ENCODE results near the gene C1QTNF5. TPM values are rescaled to one million over a fixed set of nuclear protein-coding genes. Genes with fewer than 3 reads are reported as not detected.

The C1QTNF5 gene
- total and polyA plus RNA-seq, 7 donors: 3.2 to 12.0 (median 8.1) TPM

- Histone ChIP-seq H3K4me3 (peak overlapping the region; percentile 45), H3K4me1 (peaks cover 96% of the 10 kb centered on the region), H3K9me3 (no peaks in the 10 kb centered on the region), H3K27me3 (ENCODE audit: insufficient read depth in 3 of 3, low read length in 2 of 3) (no peaks in the 10 kb centered on the region), H3K27ac (peak overlapping the region; percentile 97), H3K36me3 (ENCODE audit: insufficient read depth in 1 of 2, low read depth in 1 of 2) (peaks cover 0 to 6% of the 10 kb centered on the region in 2 donors)
- 15 to 21% (median 16%) methylated on average over 8 of the region's 8 CpGs for WGBS, 3 donors
- DNase-seq: peak; percentile 70 to 89
- TF ChIP-seq CTCF (IDR thresholded peaks at IDR 0.05): no peak
- intact Hi-C loops (cut with DNase I): no loop called here
- peak; percentile 20 to 54 (median 50) for ATAC-seq
These were observed 29.9 kb upstream of the C1QTNF5 start for GRCh38 chr11:119370486-119371046.

GRCh38 chr11:119369132-119369925 is 28.6 kb upstream of the C1QTNF5 start:
- WGBS, 3 donors: 26 to 32% (median 28%) methylated on average over 13 of the region's 13 CpGs
- Histone ChIP-seq H3K4me3 (peak overlapping the region; percentile 11), H3K36me3 (ENCODE audit: insufficient read depth in 1 of 2, low read depth in 1 of 2) (peaks cover 0 to 6% of the 10 kb centered on the region in 2 donors), H3K27ac (peak overlapping the region; percentile 97), H3K27me3 (ENCODE audit: insufficient read depth in 3 of 3, low read length in 2 of 3) (no peaks in the 10 kb centered on the region), H3K4me1 (peaks cover 94% of the 10 kb centered on the region), H3K9me3 (no peaks in the 10 kb centered on the region)
- intact Hi-C loops (cut with DNase I): no loop called here
- ATAC-seq: peak in 1 of 4 donors; percentile 9
- no peak for TF ChIP-seq CTCF (IDR thresholded peaks at IDR 0.05)
- no peak for DNase-seq

- intact Hi-C loops (cut with DNase I): no loop called here
- Histone ChIP-seq H3K27ac (peak overlapping the region; percentile 97), H3K27me3 (ENCODE audit: insufficient read depth in 3 of 3, low read length in 2 of 3) (no peaks in the 10 kb centered on the region), H3K9me3 (no peaks in the 10 kb centered on the region), H3K4me1 (peaks cover 86% of the 10 kb centered on the region), H3K4me3 (peak overlapping the region; percentile 11), H3K36me3 (ENCODE audit: insufficient read depth in 1 of 2, low read depth in 1 of 2) (peaks cover 0 to 6% of the 10 kb centered on the region in 2 donors)
- no peak for TF ChIP-seq CTCF (IDR thresholded peaks at IDR 0.05)
- ATAC-seq (peak; percentile 29 to 54 (median 52)), DNase-seq (peak; percentile 87 to 97)
- WGBS, 3 donors: 21 to 29% (median 21%) methylated on average over 17 of the region's 17 CpGs
These were observed 27.7 kb upstream of the C1QTNF5 start for GRCh38 chr11:119368121-119369034.

GRCh38 chr11:119367661-119368120 is 27.0 kb upstream of the C1QTNF5 start:
- ATAC-seq: peak in 3 of 4 donors; percentile 5 to 23 (median 8)
- 24 to 34% (median 26%) methylated on average over 9 of the region's 9 CpGs for WGBS, 3 donors
- Histone ChIP-seq H3K9me3 (no peaks in the 10 kb centered on the region), H3K27ac (peak overlapping the region; percentile 97), H3K4me1 (peaks cover 85% of the 10 kb centered on the region), H3K4me3 (peak overlapping the region; percentile 11), H3K36me3 (ENCODE audit: insufficient read depth in 1 of 2, low read depth in 1 of 2) (peaks cover 0 to 6% of the 10 kb centered on the region in 2 donors), H3K27me3 (ENCODE audit: insufficient read depth in 3 of 3, low read length in 2 of 3) (no peaks in the 10 kb centered on the region)
- intact Hi-C loops (cut with DNase I): no loop called here
- DNase-seq: peak in 1 of 2 donors; percentile 73
- TF ChIP-seq CTCF (IDR thresholded peaks at IDR 0.05): no peak
